GM18867 (cell line): ENCODE results near the gene LTB.
"Not testable (repeated sequence)": the region's sequence is repeated elsewhere in the genome, so short reads cannot be mapped to it uniquely, and the experiment has no call there.

Experiments used
- ATAC-seq: cut with Tn5 transposase; IDR thresholded peaks from one replicate; pipeline ENCODE4 v1.9.1; 2021; ENCODE audit warnings: mild to moderate bottlenecking, moderate library complexity; ENCODE audit not compliant: unreplicated experiment

Gene LTB

DNA sequence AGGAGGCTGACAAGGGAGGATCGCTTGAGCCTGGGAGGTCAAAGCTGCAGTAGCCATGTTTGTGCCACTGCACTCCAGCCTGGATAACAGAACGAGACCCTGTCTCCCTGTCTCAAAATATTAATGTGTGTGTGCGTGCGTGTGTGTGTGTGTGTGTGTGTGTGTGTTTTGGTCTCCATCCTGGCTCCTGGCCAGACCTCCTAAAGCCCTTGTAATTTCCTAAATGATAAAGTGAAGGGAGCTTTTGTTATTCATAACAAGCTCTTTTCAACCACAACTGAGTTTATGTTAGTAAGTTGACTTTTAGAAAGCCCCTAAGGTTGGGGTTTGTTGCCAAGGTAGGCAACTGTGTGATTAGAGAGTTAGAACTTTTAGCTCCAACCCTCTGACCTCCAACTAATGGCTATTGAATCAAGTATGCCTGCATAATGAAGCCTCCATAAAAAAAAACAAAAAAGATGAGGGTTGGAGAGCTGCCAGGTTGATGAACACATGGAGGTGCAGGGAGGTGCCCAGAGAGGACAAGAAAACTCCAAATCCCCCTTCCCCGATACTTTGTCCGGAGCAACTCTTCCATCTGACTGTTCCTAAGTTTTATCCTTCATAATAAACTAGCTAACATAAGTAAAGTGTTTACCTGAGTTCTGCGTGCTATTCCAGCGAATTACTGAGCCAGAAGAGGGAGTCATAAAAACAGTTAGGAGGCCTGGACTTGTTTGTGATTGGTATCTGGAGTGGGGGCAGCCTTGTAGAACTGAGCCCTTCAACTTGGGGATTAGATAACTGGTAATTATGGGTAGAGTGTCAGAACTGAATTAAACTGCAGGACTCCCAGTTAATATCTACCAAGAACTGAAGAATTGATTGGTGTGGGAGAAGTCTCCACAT lies 27.5 kb upstream of the LTB start:
- no peak for ATAC-seq

DNA sequence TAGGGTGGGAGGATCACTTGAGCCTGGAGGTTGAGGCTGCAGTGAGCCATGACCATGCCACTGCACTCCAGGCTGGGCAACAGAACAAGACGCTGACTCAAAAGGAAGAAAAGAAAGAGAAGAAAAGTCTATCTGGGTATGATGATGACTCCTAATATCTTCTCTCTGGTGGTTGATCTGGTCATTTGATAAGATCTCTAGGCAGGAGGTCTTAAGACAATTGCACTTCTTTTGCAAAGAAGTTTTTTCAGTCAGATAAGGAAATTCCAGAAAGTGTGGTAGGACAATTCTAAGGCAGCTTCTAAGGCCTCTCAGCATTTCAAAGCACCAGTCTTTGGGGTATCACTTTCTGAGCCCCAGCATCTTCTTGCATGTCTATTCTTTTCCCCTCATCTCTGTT lies 25.1 kb upstream of the LTB start:
- ATAC-seq, result no peak

DNA sequence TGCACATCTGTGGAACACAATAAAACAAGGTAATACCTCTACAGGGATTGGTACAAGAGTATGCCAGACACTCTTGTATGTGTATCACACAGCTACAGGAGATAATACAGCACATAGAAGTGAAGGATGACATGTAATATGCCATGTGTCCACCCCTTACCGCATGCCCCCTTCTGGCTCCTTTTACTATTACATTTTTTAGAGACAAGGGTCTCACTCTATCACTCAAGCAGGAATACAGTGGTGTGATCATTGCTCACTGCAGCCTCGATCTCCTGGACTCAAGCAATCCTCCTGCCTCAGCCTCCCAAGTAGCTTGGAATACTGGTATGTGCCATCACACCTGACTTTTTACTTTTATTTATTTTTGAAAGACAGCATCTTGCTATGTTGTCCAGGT lies 14.8 kb upstream of the LTB start:
- ATAC-seq, result no peak

DNA sequence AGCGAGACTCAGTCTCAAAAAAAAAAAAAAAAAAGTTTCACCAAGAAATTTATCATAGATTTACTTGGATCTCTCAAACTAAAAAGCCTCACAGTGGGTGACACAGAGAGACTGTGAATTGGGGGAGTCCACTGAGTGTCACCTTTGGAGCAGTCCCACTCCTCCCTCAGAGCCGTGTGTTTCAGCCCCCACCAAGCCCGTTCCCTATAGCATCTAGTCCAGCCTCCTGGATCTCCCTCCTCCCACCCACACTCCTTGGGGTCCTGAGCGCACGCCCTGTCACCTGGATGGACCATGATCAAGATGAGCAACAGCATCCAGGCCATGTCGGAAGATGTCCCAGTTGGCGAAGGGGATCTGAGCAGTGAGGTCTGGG lies 10.2 kb upstream of the LTB start:
- no peak for ATAC-seq

DNA sequence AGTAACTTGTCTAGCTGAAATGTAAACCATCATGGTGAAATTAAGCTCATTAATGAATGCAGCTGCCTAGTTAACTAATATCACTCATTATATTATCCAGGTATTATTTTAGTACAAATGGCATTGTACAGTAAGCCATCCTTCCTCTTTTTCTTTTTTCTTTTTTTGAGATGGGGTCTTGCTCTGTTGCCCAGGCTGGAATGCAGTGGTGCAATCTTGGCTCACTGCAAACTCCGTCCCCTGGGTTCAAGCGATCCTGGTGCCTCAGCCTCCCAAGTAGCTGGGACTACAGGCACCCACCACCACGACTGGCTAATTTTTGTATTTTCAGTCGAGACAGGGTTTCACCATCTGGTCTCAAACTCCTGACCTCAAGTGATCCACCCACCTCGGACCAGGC lies 8.5 kb upstream of the LTB start:
- ATAC-seq, result not testable (repeated sequence)

DNA sequence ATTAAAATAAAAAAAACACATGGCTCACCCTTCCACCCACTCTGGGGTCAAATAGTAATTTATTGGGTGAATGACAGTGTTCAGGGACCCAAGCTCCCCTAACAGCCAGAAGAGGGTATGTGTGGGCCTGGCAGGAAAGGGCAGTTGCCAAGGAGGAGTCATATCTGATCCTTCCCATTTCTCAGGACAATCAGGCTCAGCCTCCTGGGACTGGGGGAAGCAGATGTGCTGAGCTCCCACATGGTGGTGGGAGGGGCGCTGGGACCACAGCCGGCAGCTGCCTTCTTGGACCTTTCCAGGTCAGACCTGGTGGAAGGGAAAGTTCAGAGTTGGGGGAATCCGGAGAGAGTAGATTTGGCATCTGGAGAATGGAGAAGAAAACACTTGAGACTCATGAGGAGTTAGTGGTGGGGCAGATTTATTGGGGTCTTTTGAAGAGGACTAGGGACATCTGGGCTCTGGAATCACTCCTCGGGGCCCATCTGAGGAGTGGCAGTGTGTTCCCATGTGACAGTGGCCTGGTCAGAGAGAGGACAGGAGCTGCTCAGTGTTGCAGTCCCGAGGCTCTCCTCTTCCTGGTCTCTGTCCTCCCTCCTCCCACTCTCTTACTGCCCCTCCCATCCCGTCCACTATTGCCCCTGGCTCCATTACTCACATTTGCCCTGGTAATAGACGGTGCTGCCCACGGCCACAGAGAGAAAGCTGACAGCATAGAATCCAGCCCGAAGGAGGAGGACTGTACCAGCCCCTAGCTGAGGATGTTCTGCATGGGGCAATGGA lies 6.8 kb upstream of the LTB start:
- no peak for ATAC-seq

DNA sequence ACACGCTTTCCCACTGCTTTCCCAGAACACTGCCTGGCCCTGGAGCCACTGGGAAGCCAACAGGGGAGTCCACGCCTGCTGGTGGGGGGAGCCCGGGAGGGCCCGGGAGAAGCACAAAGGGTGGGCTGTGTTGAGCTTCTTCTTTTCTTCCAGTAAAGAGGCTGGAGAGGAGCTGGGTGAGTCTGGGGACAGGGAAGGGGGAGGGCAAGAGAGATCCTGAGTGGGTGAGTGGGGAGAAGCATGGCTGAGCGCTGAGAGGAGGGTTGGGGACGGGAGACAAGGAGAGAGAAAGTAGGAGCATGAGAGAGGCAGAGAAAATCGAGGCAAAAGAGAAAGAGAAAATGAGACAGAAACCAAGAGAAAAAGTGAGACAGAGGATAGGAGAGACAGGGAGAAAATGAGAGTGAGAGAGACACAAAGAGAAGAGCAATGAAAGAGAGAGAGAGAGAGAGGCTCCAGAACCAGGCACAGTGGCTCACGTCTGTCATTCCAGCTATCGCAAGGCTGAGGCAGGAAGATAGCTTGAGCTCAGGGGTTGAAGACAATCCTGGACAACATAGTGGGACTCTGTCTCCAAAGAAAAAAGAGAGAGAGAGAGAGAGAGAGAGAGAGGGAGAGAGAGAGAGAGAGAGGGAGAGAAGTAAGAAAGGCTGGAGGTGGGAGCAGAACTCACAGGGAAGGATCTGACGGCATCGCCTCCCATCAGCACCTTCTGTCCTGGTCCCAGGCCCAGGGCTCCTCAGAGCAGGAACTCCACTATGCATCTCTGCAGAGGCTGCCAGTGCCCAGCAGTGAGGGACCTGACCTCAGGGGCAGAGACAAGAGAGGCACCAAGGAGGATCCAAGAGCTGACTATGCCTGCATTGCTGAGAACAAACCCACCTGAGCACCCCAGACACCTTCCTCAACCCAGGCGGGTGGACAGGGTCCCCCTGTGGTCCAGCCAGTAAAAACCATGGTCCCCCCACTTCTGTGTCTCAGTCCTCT lies 5.9 kb upstream of the LTB start:
- ATAC-seq, result no peak

DNA sequence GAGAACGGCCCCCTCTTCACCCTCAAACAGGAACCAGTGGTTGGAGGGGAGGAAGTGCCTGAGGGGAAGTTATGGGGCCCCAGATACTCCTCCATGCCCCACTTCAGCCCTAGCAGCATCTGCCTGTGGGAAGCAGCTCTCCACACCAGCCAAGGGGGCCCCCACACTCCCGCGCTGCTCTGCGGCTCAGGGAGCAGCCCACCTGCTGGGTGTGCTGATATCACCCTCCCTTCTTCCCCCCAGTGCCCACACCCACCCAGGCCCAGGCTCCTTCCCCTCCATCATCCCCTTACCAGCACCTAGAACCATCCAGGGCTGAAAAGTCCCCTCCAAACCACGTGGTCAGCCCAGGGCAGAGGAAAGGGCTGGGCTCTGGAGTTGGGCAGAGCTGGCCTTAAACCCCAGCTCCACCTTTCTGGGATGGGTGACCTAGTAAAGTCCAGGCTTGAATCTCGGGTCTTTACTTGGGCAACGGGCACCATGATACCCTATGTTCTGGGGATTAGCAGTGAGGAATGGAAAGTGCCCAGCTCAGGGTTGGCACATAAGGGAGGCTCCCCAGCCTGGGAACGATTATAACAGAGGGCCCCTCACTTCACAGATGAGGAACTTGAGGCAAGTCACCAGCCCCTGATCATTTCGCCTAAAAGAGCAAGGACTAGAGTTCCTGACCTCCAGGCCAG lies 4.5 kb upstream of the LTB start:
- ATAC-seq, result no peak

DNA sequence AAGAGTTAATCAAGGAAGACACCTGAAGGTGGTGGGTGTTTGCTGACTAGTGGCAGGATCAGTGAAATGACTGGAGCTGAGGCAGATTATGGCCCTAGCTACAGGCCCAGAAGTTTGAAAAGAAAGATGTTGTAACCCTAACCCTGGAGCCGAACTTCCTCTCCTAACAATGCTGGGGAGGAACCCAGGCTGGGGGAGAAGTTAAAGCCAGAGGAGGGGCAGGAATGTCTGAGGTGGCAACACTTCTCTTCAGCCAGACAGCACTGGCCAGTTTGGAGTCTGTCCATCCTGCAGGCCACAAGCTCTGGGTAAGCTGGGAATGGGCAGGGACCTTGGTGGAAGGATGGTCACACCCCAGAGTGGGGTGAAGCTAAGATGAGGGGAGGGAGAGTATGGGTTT lies 3.8 kb upstream of the LTB start, which contains the start of gene LST1:
LST1 (plus strand) TSS at position 270 of the 400 bp plus-strand sequence. CDS start 1,023 bp downstream, outside the sequence.
- ATAC-seq, result no peak

DNA sequence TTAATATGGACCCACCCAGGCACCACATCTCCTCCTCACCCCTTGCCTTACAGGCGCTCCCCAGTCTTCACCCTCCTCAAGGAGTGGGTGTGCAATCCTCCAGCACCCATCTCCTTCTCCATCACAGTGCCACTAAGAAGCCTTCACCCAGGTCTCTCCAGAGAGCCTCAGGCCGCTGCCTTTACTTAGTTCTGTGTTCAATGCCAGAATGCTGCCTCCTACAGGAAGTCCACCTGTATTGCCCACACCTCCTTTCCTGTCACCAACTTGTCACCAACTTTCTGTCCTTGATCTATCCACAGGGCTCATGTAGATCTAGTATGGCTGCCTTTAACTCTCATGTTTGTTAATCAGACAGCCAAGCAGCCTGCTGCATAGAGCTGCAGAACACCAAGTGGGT lies 3.3 kb upstream of the LTB start:
- no peak for ATAC-seq

DNA sequence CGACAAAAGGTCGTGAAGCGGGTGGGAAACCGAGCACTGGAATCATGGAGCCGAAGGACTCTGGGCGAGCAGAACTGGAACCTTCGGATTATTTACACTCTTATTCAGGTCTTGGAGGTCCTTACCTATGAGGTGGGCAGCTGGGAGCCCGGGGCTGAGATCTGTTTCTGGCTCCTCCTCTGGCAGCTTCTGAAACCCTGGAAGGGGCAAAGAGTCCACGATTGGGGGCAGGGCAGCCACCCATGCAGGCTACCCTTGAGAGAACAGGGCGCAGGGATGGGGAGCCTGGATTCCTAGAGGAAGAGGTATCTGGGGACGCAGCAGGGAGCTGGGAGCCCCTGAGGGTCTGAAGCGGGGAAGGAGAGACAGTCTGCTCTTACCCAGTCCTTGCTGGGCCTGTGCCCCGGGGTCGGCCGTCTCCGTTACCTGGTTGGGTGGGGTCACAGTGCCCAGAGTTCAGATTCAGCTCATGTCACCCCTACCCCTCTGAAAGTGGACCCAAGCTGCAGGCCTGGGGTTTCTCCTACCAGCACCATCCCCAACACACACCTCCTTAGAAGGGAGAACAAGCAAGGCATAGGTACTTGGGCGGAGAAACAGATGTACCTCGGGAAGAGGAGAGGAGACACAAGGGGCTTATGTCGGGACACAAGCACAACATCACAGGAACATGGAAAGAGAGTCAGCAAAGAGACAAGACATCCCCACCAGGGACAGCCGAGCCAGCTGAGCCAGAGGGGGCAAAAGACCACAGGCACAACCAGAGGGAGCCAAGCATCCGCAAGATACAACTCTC lies 592 bp downstream of the LTB start:
- no peak for ATAC-seq

DNA sequence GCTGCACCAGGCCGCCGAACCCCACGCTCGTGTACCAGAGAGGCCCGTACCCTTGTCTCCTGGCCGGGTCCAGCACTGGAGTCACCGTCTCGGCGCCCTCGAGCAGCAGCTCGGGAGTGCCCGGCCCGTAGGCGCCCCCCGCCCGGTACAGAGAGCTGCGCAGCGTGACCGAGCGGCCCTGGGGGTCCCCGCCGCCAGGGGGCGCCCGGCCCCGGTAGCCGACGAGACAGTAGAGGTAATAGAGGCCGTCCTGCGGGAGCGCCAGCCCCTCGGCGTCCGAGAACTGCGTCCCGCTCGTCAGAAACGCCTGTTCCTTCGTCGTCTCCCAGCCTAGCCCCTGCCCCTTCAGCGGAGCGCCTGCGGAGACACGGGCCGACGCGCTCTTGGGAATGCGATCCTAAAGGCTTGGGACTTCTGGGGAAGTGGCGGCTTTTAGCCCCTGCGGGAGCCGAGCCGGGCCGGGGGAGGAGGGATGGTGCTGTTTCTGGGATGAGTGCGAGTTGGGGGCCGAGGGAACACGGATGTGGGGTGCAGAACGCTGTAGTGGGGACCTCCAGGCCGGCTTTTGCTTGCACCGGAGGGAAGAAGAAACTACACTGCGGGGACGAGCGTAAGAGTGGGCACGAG lies 1.3 kb downstream of the LTB start:
- peak; percentile 52 for ATAC-seq

DNA sequence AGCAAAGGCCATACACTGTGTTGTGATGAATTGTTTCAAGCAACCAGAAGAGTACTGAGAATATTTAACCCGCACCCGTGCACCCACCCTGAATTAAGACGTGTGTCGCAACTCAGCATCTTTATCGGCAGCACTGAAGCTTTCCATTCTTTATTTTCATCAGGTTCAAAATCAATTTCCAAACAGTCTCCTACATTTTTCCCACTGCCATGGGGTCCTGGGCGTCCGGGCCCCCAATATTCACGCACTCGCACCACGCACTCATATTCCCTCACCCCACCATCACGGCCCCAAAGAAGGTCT lies 1.8 kb downstream of the LTB start:
- ATAC-seq, result no peak

DNA sequence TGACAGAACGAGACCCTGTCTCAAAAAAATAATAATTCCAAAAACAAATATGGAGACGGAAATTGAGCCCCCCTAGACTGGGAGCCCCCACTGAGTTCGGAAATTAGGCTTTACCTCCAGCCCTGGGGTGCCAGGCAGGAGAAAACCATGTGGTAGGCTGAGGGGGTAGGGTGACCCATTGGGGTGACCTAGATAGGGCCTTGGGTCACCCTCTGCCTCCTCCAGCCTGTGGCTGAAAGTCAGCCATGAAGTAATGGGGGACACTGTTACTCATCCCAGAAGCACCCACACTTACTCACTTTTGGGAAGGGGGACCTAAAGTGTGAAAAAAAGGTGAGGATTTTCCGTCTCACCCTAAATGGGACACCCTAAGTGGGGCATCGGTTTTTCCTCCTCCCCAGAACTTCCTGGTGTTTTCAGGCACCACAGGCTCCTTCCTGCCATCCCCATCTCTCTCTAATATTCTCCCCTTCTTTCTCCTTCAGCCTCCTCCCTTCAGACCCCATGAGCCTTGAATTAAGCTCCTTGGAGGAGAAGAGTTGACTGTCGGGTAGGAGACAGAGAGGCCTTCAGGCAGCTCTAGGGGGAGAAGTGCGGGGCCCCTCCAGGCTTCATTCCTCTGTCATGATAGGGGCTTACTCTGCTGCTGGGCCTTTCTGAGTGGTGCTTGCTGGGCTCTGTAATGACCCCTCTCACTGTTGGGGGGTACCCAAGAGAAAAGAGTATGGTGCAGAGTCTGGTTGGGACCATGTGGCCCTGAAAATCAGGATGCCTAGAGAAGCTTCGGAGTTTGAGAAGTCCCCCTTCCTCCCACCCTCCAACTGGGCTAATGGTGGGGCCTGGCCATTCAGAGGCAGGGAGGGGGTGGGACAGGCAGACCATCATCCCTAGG lies 2.4 kb downstream of the LTB start:
- no peak for ATAC-seq

DNA sequence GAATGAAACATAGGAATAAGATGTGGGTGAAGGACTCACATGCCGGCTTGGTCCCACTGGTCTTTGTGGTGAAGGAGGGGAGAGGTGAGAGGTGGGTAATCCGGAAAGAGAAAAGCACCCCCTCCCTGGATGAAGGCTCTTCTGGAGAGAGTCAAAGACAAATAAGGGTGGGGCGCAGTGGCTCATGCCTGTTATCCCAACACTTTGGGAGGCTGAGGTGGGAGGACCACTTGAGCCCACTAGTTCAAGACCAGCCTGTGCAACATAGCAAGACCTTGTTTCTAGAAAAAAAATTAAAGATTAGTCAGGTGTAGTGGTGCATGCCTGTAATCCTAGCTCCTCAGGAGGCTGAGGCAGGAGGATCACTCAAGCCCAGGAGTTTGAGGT lies 3.1 kb downstream of the LTB start:
- no peak for ATAC-seq

DNA sequence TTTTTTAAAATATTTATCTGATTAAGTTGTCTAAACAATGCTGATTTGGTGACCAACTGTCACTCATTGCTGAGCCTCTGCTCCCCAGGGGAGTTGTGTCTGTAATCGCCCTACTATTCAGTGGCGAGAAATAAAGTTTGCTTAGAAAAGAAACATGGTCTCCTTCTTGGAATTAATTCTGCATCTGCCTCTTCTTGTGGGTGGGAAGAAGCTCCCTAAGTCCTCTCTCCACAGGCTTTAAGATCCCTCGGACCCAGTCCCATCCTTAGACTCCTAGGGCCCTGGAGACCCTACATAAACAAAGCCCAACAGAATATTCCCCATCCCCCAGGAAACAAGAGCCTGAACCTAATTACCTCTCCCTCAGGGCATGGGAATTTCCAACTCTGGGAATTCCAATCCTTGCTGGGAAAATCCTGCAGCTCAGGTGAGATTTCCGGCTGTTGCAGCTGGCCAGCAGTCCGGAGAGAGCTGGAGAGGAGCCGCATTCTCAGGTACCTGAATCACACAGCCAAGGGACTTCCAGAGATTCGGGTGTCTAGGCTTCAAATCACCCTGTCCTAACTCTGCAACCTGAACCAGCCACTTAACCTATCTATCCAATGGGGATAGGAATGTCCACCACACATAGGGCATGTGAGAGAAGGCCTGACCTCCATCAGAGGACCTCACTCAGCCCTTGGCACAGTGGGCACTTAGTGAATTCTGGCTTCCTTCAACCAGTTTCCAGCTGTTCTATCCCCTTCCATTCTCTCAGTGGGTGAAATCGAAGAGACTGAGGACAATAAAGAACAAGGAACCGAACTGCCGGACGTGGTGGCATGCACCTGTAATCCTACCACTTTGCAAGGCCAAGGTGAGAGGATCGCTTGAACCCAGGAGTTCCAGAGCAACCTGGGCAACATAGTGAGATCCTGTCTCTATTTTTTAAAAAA lies 3.8 kb downstream of the LTB start:
- no peak for ATAC-seq

DNA sequence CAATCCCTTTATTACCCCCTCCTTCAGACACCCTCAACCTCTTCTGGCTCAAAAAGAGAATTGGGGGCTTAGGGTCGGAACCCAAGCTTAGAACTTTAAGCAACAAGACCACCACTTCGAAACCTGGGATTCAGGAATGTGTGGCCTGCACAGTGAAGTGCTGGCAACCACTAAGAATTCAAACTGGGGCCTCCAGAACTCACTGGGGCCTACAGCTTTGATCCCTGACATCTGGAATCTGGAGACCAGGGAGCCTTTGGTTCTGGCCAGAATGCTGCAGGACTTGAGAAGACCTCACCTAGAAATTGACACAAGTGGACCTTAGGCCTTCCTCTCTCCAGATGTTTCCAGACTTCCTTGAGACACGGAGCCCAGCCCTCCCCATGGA lies 4.7 kb downstream of the LTB start:
- ATAC-seq, result no peak
